Measurements from ENCODE around the gene CCDC28B. TPM values are rescaled to one million over a fixed set of nuclear protein-coding genes. Genes with fewer than 3 reads are reported as not detected.

Gene CCDC28B
- polyA plus RNA-seq, 1 donor from 2014 or later: 176 TPM

DNA sequence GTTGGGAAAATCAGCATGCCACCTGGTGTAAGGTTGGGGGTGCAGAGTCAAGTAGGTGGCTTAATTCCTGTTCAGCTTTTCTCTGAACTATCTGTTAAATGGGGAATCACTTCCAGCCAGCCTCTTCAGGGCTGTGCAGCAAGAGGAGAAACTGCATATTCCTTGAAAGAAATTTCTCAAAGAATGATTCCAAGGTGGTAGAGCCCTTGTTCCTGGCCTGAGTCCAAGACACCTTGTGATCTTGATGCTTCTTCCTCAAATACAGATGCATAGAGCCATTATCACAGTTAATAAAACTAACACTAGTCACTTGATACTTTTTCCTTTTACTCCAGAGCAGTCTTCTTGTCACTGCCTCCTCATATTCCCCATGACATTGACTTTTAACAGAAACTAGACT, 15.7 kb upstream of the CCDC28B start:
- H3F3A ChIP-seq (ENCODE audit: insufficient read depth, low read length, poor library complexity, severe bottlenecking): no peaks in the 10 kb centered on the region
- H3K27ac ChIP-seq (ENCODE audit: low read length): no peak overlapping the region
- no peaks in the 10 kb centered on the region for H3K9me3 ChIP-seq (ENCODE audit: low read length)
- no peaks in the 10 kb centered on the region for H4K20me1 ChIP-seq (ENCODE audit: insufficient read depth)
- H3K9me2 ChIP-seq (ENCODE audit: insufficient read depth, low read length): no peaks in the 10 kb centered on the region
- H2AFZ ChIP-seq (ENCODE audit: low read depth, low read length): no peak overlapping the region
- H3K4me3 ChIP-seq (ENCODE audit: low read length): peak overlapping the region; percentile 1
- TF ChIP-seq EZH2 (IDR thresholded peaks at IDR 0.05; ENCODE audit: borderline replicate concordance, insufficient read depth, low read length, poor library complexity, severe bottlenecking): no peak
- TF ChIP-seq, protein P1, sequence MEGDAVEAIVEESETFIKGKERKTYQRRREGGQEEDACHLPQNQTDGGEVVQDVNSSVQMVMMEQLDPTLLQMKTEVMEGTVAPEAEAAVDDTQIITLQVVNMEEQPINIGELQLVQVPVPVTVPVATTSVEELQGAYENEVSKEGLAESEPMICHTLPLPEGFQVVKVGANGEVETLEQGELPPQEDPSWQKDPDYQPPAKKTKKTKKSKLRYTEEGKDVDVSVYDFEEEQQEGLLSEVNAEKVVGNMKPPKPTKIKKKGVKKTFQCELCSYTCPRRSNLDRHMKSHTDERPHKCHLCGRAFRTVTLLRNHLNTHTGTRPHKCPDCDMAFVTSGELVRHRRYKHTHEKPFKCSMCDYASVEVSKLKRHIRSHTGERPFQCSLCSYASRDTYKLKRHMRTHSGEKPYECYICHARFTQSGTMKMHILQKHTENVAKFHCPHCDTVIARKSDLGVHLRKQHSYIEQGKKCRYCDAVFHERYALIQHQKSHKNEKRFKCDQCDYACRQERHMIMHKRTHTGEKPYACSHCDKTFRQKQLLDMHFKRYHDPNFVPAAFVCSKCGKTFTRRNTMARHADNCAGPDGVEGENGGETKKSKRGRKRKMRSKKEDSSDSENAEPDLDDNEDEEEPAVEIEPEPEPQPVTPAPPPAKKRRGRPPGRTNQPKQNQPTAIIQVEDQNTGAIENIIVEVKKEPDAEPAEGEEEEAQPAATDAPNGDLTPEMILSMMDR (IDR thresholded peaks at IDR 0.05; ENCODE audit: poor library complexity, severe bottlenecking): no peak
- no peak for TF ChIP-seq EP300 (conservative IDR thresholded peaks at IDR 0.05; ENCODE audit: poor library complexity, severe bottlenecking)
- no peak for TF ChIP-seq POLR2AphosphoS5 (IDR thresholded peaks at IDR 0.05)
- no peak for TF ChIP-seq MXI1 (conservative IDR thresholded peaks at IDR 0.05; ENCODE audit: poor library complexity, severe bottlenecking)
- TF ChIP-seq RAD21 (conservative IDR thresholded peaks at IDR 0.05): no peak
- TF ChIP-seq, protein P2, sequence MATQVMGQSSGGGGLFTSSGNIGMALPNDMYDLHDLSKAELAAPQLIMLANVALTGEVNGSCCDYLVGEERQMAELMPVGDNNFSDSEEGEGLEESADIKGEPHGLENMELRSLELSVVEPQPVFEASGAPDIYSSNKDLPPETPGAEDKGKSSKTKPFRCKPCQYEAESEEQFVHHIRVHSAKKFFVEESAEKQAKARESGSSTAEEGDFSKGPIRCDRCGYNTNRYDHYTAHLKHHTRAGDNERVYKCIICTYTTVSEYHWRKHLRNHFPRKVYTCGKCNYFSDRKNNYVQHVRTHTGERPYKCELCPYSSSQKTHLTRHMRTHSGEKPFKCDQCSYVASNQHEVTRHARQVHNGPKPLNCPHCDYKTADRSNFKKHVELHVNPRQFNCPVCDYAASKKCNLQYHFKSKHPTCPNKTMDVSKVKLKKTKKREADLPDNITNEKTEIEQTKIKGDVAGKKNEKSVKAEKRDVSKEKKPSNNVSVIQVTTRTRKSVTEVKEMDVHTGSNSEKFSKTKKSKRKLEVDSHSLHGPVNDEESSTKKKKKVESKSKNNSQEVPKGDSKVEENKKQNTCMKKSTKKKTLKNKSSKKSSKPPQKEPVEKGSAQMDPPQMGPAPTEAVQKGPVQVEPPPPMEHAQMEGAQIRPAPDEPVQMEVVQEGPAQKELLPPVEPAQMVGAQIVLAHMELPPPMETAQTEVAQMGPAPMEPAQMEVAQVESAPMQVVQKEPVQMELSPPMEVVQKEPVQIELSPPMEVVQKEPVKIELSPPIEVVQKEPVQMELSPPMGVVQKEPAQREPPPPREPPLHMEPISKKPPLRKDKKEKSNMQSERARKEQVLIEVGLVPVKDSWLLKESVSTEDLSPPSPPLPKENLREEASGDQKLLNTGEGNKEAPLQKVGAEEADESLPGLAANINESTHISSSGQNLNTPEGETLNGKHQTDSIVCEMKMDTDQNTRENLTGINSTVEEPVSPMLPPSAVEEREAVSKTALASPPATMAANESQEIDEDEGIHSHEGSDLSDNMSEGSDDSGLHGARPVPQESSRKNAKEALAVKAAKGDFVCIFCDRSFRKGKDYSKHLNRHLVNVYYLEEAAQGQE (IDR thresholded peaks at IDR 0.05; ENCODE audit: borderline replicate concordance): no peak
- no peak for TF ChIP-seq SMC3 (conservative IDR thresholded peaks at IDR 0.05; ENCODE audit: poor library complexity)
- TF ChIP-seq TAF1 (IDR thresholded peaks at IDR 0.05; ENCODE audit: low read depth): no peak
- H3K9ac ChIP-seq (ENCODE audit: low read length): no peak overlapping the region
- no peak overlapping the region for H3K4me2 ChIP-seq (ENCODE audit: low read length)
- no peaks in the 10 kb centered on the region for H3K27me3 ChIP-seq (ENCODE audit: insufficient read depth, low read depth, low read length)
- peaks cover 26% of the 10 kb centered on the region for H3K79me2 ChIP-seq (replicated peaks; ENCODE audit: insufficient read depth, low read length)
- H3K36me3 ChIP-seq (ENCODE audit: insufficient read depth, low read length): no peaks in the 10 kb centered on the region

DNA sequence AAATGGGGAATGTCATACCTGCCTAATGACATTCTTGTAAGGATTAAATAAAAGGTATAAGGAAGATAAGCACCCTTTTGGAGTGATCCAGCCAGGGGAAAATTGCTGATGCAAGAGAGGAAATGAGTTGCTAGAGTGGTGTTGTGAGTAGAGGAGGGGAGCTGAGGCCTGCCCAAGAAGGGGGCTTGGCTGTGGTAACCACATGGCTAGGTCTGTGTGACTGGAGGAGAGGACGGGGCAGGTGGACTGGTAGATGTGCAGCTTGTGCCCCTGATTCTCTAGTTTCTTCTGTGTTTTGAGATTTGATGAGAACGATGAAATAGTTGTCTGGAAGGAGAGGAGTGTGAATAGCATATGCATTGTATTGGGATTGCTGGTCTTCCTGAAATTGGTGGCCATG, 14.3 kb upstream of the CCDC28B start:
- H3K4me3 ChIP-seq (ENCODE audit: low read length): no peak overlapping the region
- H4K20me1 ChIP-seq (ENCODE audit: insufficient read depth): no peaks in the 10 kb centered on the region
- H3K9ac ChIP-seq (ENCODE audit: low read length): no peak overlapping the region
- H3K9me2 ChIP-seq (ENCODE audit: insufficient read depth, low read length): no peaks in the 10 kb centered on the region
- no peak overlapping the region for H2AFZ ChIP-seq (ENCODE audit: low read depth, low read length)
- no peaks in the 10 kb centered on the region for H3K36me3 ChIP-seq (ENCODE audit: insufficient read depth, low read length)
- no peaks in the 10 kb centered on the region for H3K9me3 ChIP-seq (ENCODE audit: low read length)
- peaks cover 20% of the 10 kb centered on the region for H3K79me2 ChIP-seq (replicated peaks; ENCODE audit: insufficient read depth, low read length)
- H3K27me3 ChIP-seq (ENCODE audit: insufficient read depth, low read depth, low read length): no peaks in the 10 kb centered on the region
- no peak for TF ChIP-seq MXI1 (conservative IDR thresholded peaks at IDR 0.05; ENCODE audit: poor library complexity, severe bottlenecking)
- no peak for TF ChIP-seq SMC3 (conservative IDR thresholded peaks at IDR 0.05; ENCODE audit: poor library complexity)
- no peak for TF ChIP-seq EZH2 (IDR thresholded peaks at IDR 0.05; ENCODE audit: borderline replicate concordance, insufficient read depth, low read length, poor library complexity, severe bottlenecking)
- no peak for TF ChIP-seq TAF1 (IDR thresholded peaks at IDR 0.05; ENCODE audit: low read depth)
- H3F3A ChIP-seq (ENCODE audit: insufficient read depth, low read length, poor library complexity, severe bottlenecking): no peaks in the 10 kb centered on the region
- H3K27ac ChIP-seq (ENCODE audit: low read length): no peak overlapping the region
- no peak overlapping the region for H3K4me2 ChIP-seq (ENCODE audit: low read length)
